ENCODE measurements around the gene HK2.
"Not testable (repeated sequence)": the region's sequence is repeated elsewhere in the genome, so short reads cannot be mapped to it uniquely, and the experiment has no call there.

HK2 gene

GRCh38 chr2:74834792-74835755, 1.1 kb downstream of the HK2 start:
- DNase-seq (ENCODE audit: low read depth in 2 of 2), result peak; percentile 57 to 59

DNA sequence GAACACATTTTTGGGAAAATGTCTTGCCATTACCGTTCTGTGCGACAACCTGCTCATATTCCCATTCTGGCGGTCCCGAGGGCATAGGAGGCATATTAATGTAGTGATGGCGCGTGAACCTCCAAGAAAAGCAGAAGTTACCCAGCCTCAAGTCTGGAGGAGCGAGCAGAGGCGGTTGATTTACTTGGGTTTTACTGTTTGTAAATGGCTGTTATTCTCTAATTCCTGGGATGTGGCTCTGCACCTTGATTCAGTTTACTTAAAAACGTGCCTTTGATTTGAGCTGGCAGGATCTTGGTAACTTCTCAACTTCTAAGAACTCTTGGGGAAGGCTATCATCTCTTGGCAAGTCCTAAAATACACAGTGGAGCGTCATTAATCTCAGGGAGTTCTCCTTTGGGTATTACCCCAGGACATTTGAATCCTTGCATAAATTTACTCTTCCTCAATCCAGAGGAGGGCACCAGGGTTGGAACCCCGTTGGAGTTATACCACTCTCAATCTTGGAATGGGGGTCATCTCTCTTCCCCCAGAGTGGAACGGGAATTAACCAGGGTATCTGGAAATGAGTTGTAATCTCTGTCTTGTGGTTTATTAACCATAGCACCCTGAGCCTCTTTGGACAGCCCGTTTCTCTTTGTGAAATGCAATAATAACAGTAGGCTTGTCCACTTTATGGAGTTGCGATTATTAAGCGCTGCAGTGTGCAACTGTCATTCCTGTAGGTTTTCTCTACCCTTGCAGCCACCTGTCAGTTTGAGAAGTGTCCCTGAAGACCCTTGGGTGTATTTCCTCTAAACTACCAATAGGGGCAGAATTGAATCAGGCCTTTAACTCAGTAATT, 2.1 kb downstream of the HK2 start:
- no peak for DNase-seq (ENCODE audit: low read depth in 2 of 2)

- no peak for DNase-seq (ENCODE audit: low read depth in 2 of 2)
Measured at GRCh38 chr2:74836675-74837401, 2.9 kb downstream of the HK2 start.

GRCh38 chr2:74841641-74842040, 7.7 kb downstream of the HK2 start:
- no peak for DNase-seq (ENCODE audit: low read depth in 2 of 2)

DNA sequence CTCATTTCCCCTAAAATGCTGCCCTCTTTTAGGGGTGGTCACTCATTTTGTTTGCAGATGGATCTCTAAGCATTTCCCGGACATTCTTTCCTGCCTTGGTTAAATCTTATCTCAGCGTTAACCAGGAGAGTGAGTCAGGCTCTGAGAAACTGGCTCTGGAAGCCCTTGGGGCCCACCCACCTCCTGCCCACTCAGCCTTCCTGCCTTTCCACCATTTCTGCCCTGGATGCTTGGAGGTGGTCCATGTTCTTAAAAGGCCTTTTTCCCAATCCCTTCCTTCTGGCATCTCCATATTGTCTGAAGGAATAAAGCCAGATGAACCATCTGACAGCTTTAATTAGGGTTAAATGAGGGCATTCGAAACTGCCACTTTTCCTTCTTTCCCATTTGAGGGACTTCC, 9.5 kb downstream of the HK2 start:
- no peak for DNase-seq (ENCODE audit: low read depth in 2 of 2)

DNA sequence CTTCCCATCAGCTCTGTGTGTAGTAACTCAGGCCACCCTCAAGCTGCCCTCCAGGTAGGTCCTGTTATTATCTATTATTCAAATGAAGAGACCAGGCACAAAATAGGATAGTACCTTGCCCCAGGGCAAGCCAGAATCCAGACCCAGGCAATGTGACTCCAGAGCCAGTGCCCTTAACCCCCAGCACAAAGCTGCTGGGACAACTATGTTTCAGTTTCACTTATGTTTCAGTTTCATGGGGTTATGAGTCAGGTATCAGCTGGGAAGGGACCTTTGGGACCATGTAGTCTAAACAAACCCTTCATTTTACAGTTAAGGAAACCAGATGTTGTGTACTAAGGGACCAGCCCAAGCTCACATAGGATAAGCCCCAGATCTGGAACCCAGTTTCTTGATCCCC, 10.0 kb downstream of the HK2 start:
- no peak for DNase-seq (ENCODE audit: low read depth in 2 of 2)

- no peak for DNase-seq (ENCODE audit: low read depth in 2 of 2)
Measured at GRCh38 chr2:74844752-74845151, 10.8 kb downstream of the HK2 start.

- DNase-seq (ENCODE audit: low read depth in 2 of 2), result no peak
Measured at GRCh38 chr2:74845217-74845751, 11.4 kb downstream of the HK2 start.

GRCh38 chr2:74845991-74846390, 12.1 kb downstream of the HK2 start:
- DNase-seq (ENCODE audit: low read depth in 2 of 2), result no peak

GRCh38 chr2:74846481-74846880, 12.6 kb downstream of the HK2 start:
- DNase-seq (ENCODE audit: low read depth in 2 of 2), result no peak

DNA sequence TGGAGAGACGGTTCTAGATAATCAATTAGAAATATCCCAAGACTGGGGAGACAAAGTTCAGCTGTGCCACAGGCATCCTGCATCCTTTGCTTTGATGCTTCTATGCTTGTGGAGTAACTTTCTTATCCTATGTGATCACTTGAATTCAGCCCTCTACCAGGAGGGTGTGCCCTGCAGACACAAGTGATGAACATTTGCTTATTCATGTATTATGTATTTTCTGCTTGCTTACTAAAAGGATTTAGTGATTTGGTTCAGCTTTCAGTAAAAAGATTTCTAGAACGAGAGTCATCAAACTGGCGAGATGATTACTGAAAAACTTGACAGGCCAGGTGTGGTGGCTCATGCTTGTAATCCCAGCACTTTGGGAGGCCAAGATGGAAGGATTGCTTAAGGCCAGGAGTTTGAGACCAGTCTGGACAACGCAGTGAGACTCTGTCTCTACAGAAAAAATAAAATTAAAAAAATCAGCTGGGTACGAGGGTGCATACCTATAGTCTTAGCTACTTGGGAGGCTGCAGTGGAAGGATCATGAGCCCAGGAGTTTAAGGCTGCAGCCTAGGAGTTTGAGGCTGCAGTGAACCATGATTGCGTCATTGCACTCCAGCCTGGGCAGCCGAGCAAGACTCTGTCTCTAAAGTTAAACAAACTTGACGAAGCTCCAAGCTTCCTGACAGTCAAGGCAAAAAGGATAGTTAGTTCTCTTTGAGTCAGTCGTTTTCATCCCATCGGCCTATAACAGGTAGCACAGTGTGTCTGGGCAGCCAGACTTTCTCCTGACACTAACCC, 13.3 kb downstream of the HK2 start:
- no peak for DNase-seq (ENCODE audit: low read depth in 2 of 2)

GRCh38 chr2:74849228-74849892, 15.4 kb downstream of the HK2 start:
- DNase-seq (ENCODE audit: low read depth in 2 of 2), result no peak

DNA sequence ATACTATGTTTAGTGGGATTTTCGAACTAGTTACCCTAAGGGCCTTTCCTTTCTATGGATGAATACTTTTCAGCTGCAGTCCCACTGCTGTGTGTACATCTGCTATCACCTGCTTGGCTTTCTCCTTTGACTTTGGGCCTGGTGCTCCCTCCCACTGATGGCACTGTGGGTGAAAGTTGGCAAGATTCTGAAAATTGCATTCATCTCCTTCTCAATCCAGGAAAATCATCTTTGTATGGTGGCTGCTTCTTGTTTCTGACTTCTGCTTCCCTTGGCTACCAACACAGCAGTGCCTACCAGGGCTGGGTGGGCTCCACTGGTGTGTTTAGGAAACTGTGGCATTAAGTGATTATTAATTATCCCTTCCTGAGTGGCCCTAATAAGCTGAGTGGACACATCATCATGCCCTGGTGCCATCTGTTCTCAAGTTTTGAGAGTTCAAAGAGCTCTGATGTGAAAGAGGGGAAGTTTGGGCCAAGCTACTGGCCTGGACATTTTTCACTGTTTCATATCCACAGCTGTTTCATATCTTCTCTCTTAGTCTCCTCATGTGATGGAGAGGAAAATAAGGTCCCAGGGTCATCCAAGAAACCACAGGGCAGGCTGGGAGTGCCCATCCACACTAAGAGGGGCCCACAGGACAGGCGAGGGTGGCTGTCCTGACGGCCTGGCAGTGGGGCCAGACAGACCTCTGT, 16.7 kb downstream of the HK2 start:
- no peak for DNase-seq (ENCODE audit: low read depth in 2 of 2)

DNA sequence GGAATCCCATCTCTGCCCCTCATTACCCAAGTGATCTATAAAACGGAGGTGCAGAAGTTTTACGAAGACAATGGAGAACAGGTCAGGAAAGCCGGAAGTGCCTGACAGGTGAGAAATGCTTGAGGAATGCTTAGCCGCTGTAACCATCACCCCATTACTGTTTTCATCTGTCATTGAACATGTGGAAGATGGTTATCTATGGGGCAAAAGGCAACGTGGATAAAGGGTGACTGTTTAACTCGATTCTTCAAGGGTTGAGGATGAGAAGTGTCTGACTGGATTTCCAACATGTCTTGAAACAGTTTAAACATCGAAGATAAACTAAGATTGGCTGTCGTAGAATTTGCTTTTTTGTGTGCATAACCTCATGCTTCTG, 17.3 kb downstream of the HK2 start:
- DNase-seq (ENCODE audit: low read depth in 2 of 2), result no peak

DNA sequence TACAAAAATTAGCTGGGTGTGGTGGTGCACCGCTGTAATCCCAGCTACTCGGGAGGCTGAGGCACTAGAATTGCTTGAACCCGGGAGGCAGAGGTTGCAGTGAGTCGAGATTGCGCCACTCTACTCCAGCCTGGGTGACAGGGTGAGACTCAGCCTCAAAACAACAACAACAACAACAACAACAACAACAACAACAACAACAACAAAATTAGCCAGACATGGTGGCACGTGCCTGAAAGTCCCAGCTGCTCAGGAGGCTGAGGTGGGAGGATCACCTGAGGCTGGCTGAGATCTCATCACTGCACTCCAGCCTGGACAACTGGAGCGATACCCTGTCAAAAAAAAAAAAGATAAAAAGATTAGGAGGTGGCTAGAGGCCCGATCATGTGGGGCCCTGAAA, 19.4 kb downstream of the HK2 start:
- DNase-seq (ENCODE audit: low read depth in 2 of 2), result not testable (repeated sequence)

GRCh38 chr2:74854401-74854800, 20.5 kb downstream of the HK2 start:
- no peak for DNase-seq (ENCODE audit: low read depth in 2 of 2)

DNA sequence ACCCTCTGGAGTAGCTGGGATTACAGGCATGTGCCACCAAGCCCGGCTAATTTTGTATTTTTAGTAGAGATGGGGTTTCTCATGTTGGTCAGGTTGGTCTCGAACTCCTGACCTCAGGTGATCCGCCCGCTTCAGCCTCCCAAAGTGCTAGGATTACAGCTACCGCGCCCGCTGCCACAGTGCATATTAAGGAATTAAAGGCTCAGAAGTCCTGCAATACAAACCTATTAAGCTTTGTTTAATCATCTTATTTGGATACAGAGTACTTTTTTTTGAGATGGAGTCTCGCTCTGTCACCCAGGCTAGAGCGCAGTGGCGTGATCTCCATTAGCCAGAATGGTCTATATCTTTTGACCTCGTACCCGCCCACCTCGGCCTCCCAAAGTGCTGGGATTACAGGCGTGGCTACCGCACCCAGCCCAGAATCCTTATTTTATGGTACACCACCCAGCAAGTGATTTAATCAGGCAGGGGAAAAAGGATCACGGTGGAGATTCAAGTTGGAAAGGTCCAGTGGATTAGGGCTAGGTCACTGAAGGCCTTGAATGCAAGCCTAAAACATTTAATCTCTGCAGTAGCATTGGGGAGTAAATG, 21.3 kb downstream of the HK2 start:
- not testable (repeated sequence) for DNase-seq (ENCODE audit: low read depth in 2 of 2)

GRCh38 chr2:74856004-74856578, 22.2 kb downstream of the HK2 start:
- no peak for DNase-seq (ENCODE audit: low read depth in 2 of 2)

DNA sequence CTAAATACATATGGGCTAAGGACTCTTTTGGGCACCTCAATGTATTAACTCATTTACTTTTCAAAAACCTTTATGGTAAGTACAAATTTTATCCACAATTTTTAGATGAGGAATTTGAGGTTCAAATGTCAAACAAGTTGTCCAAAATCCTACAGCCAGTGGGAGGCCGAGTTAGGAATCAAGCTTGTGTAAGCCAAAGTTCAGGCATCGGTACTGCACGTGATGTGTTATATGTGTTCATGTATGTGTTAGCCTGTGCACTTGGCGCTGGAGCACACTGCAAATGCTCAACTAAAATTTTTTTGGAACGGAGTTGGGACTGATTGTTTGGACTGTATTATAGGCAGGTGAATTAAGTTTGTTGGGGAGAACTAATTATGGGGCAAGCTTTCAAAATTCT, 22.7 kb downstream of the HK2 start:
- no peak for DNase-seq (ENCODE audit: low read depth in 2 of 2)
